ENCODE measurements around the gene SOX4.

Gene SOX4

DNA sequence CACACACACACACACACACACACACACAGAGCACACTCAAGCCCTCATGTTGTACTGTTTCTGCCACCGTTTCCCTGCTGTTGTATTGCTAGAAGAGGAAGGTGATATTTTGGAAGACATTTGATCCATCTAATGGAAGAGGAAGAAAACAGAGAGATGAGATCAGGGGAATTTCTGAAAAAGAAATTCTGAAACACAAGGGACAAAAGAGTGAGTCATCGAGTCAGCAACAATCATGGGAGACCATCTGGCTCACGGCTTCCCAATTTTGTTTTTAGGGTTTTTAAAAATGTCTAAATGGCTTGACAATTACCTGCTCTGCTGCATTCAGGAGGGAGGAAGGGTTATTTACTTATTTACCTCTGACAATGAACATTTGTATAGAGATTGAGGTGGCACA, 22.0 kb downstream of the SOX4 start:
- no peak for DNase-seq

DNA sequence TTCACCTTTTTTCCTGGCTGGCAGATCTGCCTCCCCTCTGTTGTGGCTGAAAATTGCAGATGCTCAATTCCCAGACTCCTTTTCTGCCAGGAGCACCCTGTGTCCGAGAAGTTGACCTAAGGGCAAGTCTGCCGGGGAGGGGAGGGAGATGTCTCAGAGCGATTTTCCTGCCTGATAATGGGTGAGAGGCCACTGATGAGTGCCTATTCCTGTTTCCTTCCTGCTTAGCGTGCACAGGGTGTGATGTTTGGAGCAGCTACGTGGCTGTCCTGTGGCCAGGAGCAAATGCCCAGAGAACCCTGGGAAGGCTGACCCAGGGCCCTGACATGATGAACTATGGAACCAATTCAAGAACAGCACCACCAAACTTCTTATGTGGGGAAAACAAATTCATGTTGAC, 22.5 kb downstream of the SOX4 start:
- no peak for DNase-seq

DNA sequence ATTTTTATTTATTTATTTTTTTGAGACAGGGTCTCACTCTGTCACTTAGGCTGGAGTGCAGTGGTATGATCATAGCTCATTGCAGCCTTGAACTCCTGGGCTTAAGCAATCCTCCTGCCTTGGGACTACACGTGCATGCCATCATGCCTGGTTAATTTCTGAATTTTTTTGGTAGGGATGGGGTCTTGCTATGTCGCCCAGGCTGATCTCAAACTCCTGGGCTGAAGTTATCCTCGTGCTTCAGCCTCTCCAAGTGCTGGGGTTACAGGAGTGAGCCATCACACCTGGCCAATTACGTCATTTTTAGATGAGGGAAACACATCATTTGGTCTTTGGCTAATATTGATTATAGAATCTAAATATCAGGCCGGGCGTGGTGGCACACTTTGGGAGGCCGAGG, 32.1 kb downstream of the SOX4 start:
- DNase-seq = no peak

DNA sequence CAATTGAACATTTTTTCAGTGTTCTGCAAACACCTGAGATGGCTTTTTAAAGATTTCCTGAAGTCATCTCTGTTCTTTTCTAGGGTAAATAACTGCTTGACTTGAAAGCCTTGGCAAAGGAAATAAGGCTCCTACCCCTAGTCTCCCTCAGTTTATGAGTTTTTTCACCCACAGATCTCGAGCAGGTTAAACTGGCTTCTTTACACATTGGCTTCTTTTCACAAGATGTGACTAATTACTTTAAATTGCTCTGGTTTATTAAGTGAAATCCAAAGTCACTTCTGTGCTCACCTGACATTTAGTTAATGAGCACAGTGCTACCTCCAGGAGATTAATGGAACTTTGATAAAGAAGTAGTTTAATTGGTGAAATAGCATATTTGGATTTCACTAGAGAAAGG, 33.2 kb downstream of the SOX4 start:
- DNase-seq = no peak

DNA sequence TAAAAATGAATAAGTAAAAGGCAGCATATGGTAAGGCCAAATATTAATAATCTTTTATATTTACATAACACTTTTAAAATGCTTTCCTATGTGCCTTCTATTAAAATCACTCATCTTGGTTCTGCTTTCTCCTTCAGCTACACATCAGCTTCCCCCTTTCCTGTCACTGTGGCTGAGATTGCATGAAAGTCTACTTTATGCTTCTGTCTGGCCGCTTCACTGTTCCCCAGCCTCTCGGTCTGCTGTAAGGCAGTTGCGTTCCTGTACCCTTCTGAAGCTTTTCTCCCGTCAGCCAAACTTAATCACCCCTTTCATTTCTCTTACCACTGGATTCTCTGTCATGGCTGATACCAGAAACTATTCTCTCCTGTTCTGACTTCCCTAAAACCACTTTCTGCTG, 34.6 kb downstream of the SOX4 start:
- DNase-seq = no peak

DNA sequence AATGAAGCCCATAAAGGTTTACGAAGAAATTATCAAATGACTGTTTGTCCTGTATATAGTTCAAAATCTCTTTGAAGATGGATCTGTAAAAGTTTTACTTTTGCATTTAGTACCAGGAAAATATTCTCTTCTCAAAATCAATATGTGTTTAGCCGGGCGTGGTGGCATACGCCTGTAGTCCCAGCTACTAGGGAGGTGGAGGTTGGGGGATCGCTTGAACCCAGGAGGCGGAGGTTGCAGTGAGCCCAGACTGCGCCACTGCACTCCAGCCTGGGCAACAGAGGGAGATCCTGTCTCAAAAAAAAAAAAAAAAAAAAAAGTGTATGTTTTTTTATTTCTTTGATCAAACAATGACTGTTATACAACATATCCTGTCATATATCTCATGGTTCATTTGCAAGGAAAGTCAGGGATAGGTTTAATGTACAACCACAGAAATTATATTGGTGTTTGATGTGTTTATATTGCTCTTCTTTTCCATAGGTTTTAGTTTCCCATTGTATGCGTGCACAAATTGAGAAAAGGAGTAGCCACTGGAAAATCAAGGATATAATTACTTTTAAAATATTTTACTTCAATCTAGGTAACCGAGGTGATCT, 40.1 kb downstream of the SOX4 start:
- DNase-seq = no peak

DNA sequence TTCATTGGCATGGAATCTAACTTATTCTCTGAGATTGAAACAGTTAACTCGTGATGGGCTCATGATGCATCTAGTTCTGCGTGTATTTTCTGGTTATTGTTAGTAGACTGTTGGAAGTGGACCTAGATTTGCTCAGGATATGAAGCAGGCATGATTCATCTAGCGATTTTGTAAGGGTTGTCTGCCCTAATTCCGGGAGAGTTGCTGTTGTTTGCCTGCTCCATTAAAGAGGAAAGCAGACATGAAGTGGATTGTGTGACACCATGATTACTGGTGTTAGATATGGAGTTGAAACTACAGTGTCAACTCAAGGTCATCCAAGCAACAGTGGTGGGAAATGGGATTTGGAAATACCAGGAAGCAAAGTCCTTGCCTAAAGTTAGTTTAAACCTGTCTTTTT, 41.0 kb downstream of the SOX4 start:
- DNase-seq = no peak

DNA sequence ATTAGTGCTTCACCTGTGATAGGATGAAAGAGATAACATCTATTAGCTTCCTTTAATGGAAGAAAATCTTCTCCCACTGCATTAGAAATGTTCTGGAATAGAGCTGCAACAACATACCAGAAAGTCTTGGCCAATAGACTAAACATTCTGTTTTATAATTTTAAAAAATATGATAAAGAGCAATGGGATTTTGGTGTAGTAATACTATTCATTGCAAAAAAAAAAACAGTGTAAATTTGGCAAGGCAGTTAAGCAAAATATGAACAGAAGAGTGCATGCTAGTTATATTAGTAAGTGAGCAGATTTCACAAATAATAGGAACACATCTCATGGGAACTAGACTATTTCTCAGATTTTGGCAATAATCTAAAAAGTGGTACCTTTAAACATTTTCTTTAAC, 43.3 kb downstream of the SOX4 start:
- no peak for DNase-seq

DNA sequence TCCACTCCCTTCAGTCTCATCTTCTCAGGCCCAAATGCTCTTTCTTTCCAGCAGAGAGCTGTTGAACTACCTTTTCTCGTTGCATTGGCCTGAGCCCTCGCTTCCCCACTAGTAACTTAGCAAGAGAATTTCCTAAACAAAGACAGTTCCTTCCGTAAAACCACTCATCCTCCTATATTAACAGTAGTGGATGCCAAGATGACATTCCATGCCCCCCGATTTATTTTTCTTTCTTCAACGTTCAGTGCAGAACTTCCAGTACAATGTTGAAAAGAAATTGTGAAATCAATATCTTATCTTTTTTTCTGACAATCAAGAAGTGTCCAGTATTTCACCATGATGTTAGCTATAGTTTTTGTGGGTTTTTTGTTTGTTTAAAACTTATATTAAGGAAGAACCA, 45.8 kb downstream of the SOX4 start:
- no peak for DNase-seq

All from activated T-cell treated with anti-CD3 and anti-CD28 coated beads, Interleukin-2, amount 50 U/mL, for 48 hours (primary cell).